Panc1 (cell line): ENCODE results near the gene CARNS1. TPM values are rescaled to one million over a fixed set of nuclear protein-coding genes. Genes with fewer than 3 reads are reported as not detected.

Source experiments
- ATAC-seq: fragments of 200-7000 bp; cut with Tn5 transposase; 2 replicates; pipeline ENCODE4 v1.9.1; 2020; ENCODE audit warnings: mild to moderate bottlenecking, moderate library complexity
- BruUV-seq: library from RNA; stranded (reverse); fragments of 400-500 nt; replicated peaks from 2 replicates; lab custom pipeline; 2021; lab: Mats Ljungman, UMichigan
- CTCF ChIA-PET: fragments of 300-600 bp; sonication (Branson Sonifier 250); formaldehyde crosslinking; loops from one replicate; lab custom pipeline; 2022; ENCODE audit warnings: antibody characterized with exemption; lab: Charles Lee
- POLR2A ChIA-PET: fragments of 300-600 bp; sonication (Branson Sonifier 250); formaldehyde crosslinking; loops from one replicate; lab custom pipeline; 2022; ENCODE audit warnings: antibody characterized with exemption; lab: Charles Lee
- DNase-seq: peaks from one replicate; pipeline ENCODE4 v3.0.0-alpha.2; 2010; ENCODE audit warnings: low read depth, low spot score
- H3K27ac ChIP-seq: 2 replicates; pipeline ENCODE4 v1.5.1; 2011; ENCODE audit warnings: mild to moderate bottlenecking, low read length, inconsistent platforms
- H3K27me3 ChIP-seq: fragments of 200-500 bp; sonication (Bioruptor generic); 2 replicates; pipeline ENCODE4 v1.6.0; 2014; ENCODE audit warnings: low read length, inconsistent platforms; ENCODE audit not compliant: control insufficient read depth, insufficient read depth
- H3K36me3 ChIP-seq: fragments of 200-500 bp; sonication (Bioruptor generic); 2 replicates; pipeline ENCODE4 v1.5.1; 2014; ENCODE audit warnings: inconsistent platforms, mild to moderate bottlenecking, low read length, moderate library complexity; ENCODE audit not compliant: control insufficient read depth, insufficient read depth
- H3K4me1 ChIP-seq: 2 replicates; pipeline ENCODE4 v1.5.1; 2011; ENCODE audit warnings: inconsistent platforms, mild to moderate bottlenecking, low read length, moderate library complexity; ENCODE audit not compliant: control insufficient read depth, insufficient read depth
- H3K4me3 ChIP-seq, 2 experiments: 2 replicates each; pipeline ENCODE4 v1.5.1; 2011 to 2012; ENCODE audit warnings: low read depth in 2 of 2, low read length in 2 of 2, mild to moderate bottlenecking in 2 of 2, inconsistent platforms in 1 of 2, moderate library complexity in 1 of 2
- H3K9me3 ChIP-seq: fragments of 200-500 bp; sonication (Bioruptor generic); 2 replicates; pipeline ENCODE4 v1.5.1; 2014; ENCODE audit warnings: low read depth, mild to moderate bottlenecking, inconsistent platforms, low read length, moderate library complexity; ENCODE audit not compliant: control insufficient read depth, insufficient read depth
- POLR2AphosphoS5 ChIP-seq: IDR thresholded peaks from 2 replicates; pipeline ENCODE4 v1.6.1; 2012; ENCODE audit warnings: mild to moderate bottlenecking, low read depth, low read length, moderate library complexity
- REST ChIP-seq, 2 experiments: IDR thresholded peaks; 2 replicates each; pipeline ENCODE4 v1.6.1; 2011 to 2012; ENCODE audit warnings: low read depth in 2 of 2, control low read depth in 1 of 2, low read length in 1 of 2, mild to moderate bottlenecking in 1 of 2, moderate library complexity in 1 of 2; ENCODE audit not compliant: insufficient read depth in 1 of 2
- SIN3A ChIP-seq: IDR thresholded peaks from 2 replicates; pipeline ENCODE4 v1.6.1; 2012; ENCODE audit warnings: low read depth, mild to moderate bottlenecking, low read length, moderate library complexity, borderline replicate concordance; ENCODE audit not compliant: insufficient read depth
- TCF7L2 ChIP-seq: IDR thresholded peaks from 2 replicates; pipeline ENCODE4 v1.6.1; 2011; ENCODE audit warnings: mild to moderate bottlenecking, low read depth, low read length, inconsistent platforms
- in situ Hi-C: cut with HindIII; loops from 2 replicates; pipeline ENCODE4 v1.10.0; 2016; ENCODE audit warnings: low sequenced_read_pairs, low pct_unique_long_range_greater_than_20kb
- intact Hi-C: fragments of 100-400 bp; cut with micrococcal nuclease; formaldehyde crosslinking; loops from one replicate; pipeline ENCODE4 v1.10.0; 2022; ENCODE audit not compliant: unreplicated experiment
- total RNA-seq: library from RNA; stranded (reverse); gene quantifications from one replicate; pipeline ENCODE4 v1.2.1, GENCODE V29; 2021; ENCODE audit not compliant: unreplicated experiment
- TF ChIP-seq, protein P1 (sequence below): fragments of 450-650 bp; IDR thresholded peaks from 2 replicates; pipeline ENCODE4 v1.5.1; 2017; ENCODE audit warnings: mild to moderate bottlenecking

Gene CARNS1
- total RNA-seq, 1 experiment from 2014 or later: 1.0 TPM

DNA sequence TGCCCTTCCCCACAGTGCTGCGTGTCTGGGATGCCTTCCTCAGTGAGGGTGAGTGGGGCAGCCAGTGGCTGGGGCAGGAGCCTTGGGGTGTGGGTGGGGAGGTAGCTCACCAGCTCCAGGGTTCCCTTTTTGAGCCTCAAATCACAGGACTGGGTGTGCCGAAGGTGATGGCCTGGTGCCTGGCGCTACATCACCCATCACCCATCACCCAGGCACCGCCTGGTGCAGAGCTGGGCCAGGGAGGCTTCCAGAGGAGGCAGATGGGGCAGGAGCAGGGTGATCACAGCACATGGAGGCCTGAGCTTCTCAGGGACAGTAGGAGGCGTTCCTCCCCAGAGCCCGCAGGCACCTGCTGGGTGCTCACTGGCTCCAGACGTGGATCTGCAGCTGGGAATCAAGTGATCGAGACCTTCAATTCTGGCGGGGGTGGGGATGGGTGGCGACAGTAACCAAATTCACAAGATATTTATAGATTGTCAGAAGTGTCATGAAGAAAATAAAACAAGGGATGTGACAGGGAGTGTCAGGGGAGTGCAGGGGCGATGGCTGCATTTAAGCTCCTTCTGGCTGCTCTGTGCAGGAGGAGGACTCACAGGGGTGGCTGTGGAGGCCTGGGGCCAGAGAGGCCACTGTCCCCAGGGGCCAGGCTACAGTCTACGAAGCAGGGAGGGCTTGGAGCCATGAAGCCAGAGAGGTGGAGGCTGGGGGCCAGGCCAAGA lies 8.3 kb upstream of the CARNS1 start:
- ChIA-PET CTCF (interaction anchor here (0.7 to 0.8 kb wide), 3 partner anchors 12 to 1965 kb away, joined by 3 to 4 read pairs (median 4); no protein-coding TSS in a partner anchor), POLR2A (no interaction called here)
- peak; percentile 36; the same call in 1 of the 2 replicates for ATAC-seq
- intact Hi-C loops (no loop called here), in situ Hi-C loops (no loop called here)
- no peak overlapping the region for H3K27ac ChIP-seq
- no peak for DNase-seq
- H3K4me1 ChIP-seq: peaks cover 11% of the 10 kb centered on the region
- no peaks in the 10 kb centered on the region for H3K9me3 ChIP-seq
- no peaks in the 10 kb centered on the region for H3K36me3 ChIP-seq
- TF ChIP-seq POLR2AphosphoS5 (no peak), REST (IDR thresholded peaks at IDR 0.05; ENCODE audit: insufficient read depth in 1 of 2, low read depth in 2 of 2, low read length in 1 of 2) (no peak)
- TF ChIP-seq, protein P1, sequence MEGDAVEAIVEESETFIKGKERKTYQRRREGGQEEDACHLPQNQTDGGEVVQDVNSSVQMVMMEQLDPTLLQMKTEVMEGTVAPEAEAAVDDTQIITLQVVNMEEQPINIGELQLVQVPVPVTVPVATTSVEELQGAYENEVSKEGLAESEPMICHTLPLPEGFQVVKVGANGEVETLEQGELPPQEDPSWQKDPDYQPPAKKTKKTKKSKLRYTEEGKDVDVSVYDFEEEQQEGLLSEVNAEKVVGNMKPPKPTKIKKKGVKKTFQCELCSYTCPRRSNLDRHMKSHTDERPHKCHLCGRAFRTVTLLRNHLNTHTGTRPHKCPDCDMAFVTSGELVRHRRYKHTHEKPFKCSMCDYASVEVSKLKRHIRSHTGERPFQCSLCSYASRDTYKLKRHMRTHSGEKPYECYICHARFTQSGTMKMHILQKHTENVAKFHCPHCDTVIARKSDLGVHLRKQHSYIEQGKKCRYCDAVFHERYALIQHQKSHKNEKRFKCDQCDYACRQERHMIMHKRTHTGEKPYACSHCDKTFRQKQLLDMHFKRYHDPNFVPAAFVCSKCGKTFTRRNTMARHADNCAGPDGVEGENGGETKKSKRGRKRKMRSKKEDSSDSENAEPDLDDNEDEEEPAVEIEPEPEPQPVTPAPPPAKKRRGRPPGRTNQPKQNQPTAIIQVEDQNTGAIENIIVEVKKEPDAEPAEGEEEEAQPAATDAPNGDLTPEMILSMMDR: no peak
- no peak overlapping the region for H3K4me3 ChIP-seq
- H3K27me3 ChIP-seq: no peaks in the 10 kb centered on the region
- BruUV-seq: no TSS peak

DNA sequence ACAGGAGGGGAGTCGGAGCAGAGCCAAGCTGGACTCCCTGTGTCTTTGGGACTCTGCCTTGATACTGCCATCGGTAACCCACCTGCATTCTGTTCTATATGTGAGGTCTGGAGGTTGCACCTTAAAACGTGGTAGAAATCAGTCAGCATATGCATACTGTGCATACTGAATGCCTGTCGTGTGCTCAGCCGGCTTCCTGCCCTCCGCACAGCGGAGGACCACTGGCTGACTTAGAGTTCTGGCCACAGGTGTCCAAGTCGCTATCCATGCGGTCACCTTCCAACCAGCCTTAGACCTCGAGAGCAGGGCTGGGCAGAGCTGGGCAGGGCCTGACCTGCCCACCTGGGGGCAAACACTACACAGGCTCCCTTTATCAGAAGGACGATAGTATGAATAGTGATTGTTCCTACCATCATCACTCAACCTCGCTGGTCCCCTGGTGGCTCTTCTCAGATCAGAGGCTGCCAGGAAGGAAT lies 7.8 kb upstream of the CARNS1 start:
- POLR2A ChIA-PET: no interaction called here
- no peak overlapping the region for H3K4me3 ChIP-seq
- peaks cover 8% of the 10 kb centered on the region; the same call in 1 of the 2 replicates for H3K4me1 ChIP-seq
- intact Hi-C loops: no loop called here
- DNase-seq (no peak), ATAC-seq (no peak)
- CTCF ChIA-PET: interaction anchor here (0.6 to 0.7 kb wide), 2 partner anchors 50 to 1965 kb away, joined by 4 to 5 read pairs; no protein-coding TSS in a partner anchor
- TF ChIP-seq POLR2AphosphoS5: no peak
- no peak for TF ChIP-seq SIN3A
- no peak for TF ChIP-seq TCF7L2
- no peak for TF ChIP-seq REST (IDR thresholded peaks at IDR 0.05; ENCODE audit: insufficient read depth in 1 of 2, low read depth in 2 of 2, low read length in 1 of 2)
- TF ChIP-seq, protein P1: no peak
- H3K27me3 ChIP-seq: no peaks in the 10 kb centered on the region
- no peak overlapping the region for H3K27ac ChIP-seq
- no TSS peak for BruUV-seq
- in situ Hi-C loops: no loop called here
- no peaks in the 10 kb centered on the region for H3K9me3 ChIP-seq
- H3K36me3 ChIP-seq: no peaks in the 10 kb centered on the region
